WTC11 (cell line): ENCODE data around the gene SPACDR. TPM values are rescaled to one million over a fixed set of nuclear protein-coding genes. Genes with fewer than 3 reads are reported as not detected.

Source experiments
- ATAC-seq: fragments of 200-7000 bp; cut with Tn5 transposase; 2 replicates; pipeline ENCODE4 v1.10.0; 2021; ENCODE audit warnings: mild to moderate bottlenecking, moderate library complexity
- CTCF ChIA-PET: fragments of 300-600 bp; sonication (Branson Sonifier 250); formaldehyde crosslinking; loops from one replicate; lab custom pipeline; 2021; ENCODE audit warnings: antibody characterized with exemption; lab: Charles Lee
- POLR2A ChIA-PET: fragments of 350-600 bp; sonication (Branson Sonifier 250); formaldehyde crosslinking; loops from one replicate; lab custom pipeline; 2021; ENCODE audit warnings: antibody characterized with exemption; lab: Charles Lee
- DNase-seq: peaks from one replicate; pipeline ENCODE4 v3.0.0; 2021; ENCODE audit warnings: low spot score
- H3K27ac Mint-ChIP-seq: 2 replicates; pipeline ENCODE4 v1.8.0; 2021; ENCODE audit warnings: mixed read lengths
- H3K27me3 Mint-ChIP-seq: 2 replicates; pipeline ENCODE4 v1.8.0; 2021; ENCODE audit warnings: low read depth, mild to moderate bottlenecking, moderate library complexity, mixed read lengths
- H3K36me3 Mint-ChIP-seq: 2 replicates; pipeline ENCODE4 v1.8.0; 2021; ENCODE audit warnings: mixed read lengths
- H3K4me1 Mint-ChIP-seq: 2 replicates; pipeline ENCODE4 v1.8.0; 2022; ENCODE audit warnings: mixed read lengths
- H3K4me3 Mint-ChIP-seq: 2 replicates; pipeline ENCODE4 v1.8.0; 2021; ENCODE audit warnings: mild to moderate bottlenecking, moderate library complexity, mixed read lengths
- H3K9me3 Mint-ChIP-seq: 2 replicates; pipeline ENCODE4 v1.8.0; 2021; ENCODE audit warnings: mixed read lengths
- CREB1 ChIP-seq: sonication (generic); formaldehyde crosslinking; IDR thresholded peaks from 2 replicates; pipeline ENCODE4 v1.8.0; 2023; ENCODE audit warnings: mild to moderate bottlenecking, missing genetic modification reagents
- CREM ChIP-seq: sonication (generic); formaldehyde crosslinking; IDR thresholded peaks from 2 replicates; pipeline ENCODE4 v1.8.1; 2022; ENCODE audit warnings: mild to moderate bottlenecking, missing genetic modification reagents, moderate library complexity
- ESRRA ChIP-seq: sonication (generic); formaldehyde crosslinking; IDR thresholded peaks from 2 replicates; pipeline ENCODE4 v1.8.1; 2022; ENCODE audit warnings: mild to moderate bottlenecking, missing genetic modification reagents, borderline replicate concordance
- FOXJ3 ChIP-seq: sonication (generic); formaldehyde crosslinking; IDR thresholded peaks from 2 replicates; pipeline ENCODE4 v1.9.0; 2021; ENCODE audit warnings: missing genetic modification reagents, mild to moderate bottlenecking, borderline replicate concordance
- NFE2L1 ChIP-seq: sonication (generic); formaldehyde crosslinking; IDR thresholded peaks from 2 replicates; pipeline ENCODE4 v1.8.1; 2023; ENCODE audit warnings: missing genetic modification reagents
- NR2C2 ChIP-seq: sonication (generic); formaldehyde crosslinking; IDR thresholded peaks from 2 replicates; pipeline ENCODE4 v1.8.0; 2022; ENCODE audit warnings: mild to moderate bottlenecking, missing genetic modification reagents
- NR3C1 ChIP-seq: sonication (generic); formaldehyde crosslinking; conservative IDR thresholded peaks from 2 replicates; pipeline ENCODE4 v1.8.1; 2023; ENCODE audit warnings: low read depth, mild to moderate bottlenecking, missing genetic modification reagents
- RELA ChIP-seq: sonication (generic); formaldehyde crosslinking; IDR thresholded peaks from 2 replicates; pipeline ENCODE4 v1.8.1; 2022; ENCODE audit warnings: missing genetic modification reagents, mild to moderate bottlenecking, borderline replicate concordance
- SMAD3 ChIP-seq: sonication (generic); formaldehyde crosslinking; IDR thresholded peaks from 2 replicates; pipeline ENCODE4 v1.8.0; 2022; ENCODE audit warnings: missing genetic modification reagents, mild to moderate bottlenecking, borderline replicate concordance
- TEAD4 ChIP-seq: sonication (generic); formaldehyde crosslinking; IDR thresholded peaks from 2 replicates; pipeline ENCODE4 v1.8.0; 2022; ENCODE audit warnings: mild to moderate bottlenecking, missing genetic modification reagents
- ZNF121 ChIP-seq: sonication (generic); formaldehyde crosslinking; IDR thresholded peaks from 2 replicates; pipeline ENCODE4 v1.8.0; 2023; ENCODE audit warnings: missing genetic modification reagents
- ZNF671 ChIP-seq: fragments of 250-450 bp; sonication (Bioruptor Pico); IDR thresholded peaks from 2 replicates; pipeline ENCODE4 v1.8.0; 2021; ENCODE audit warnings: mild to moderate bottlenecking
- total RNA-seq: library from RNA; stranded (reverse); gene quantifications from 3 replicates; pipeline ENCODE4 v1.2.3, GENCODE V29; 2021
- TF ChIP-seq, protein P1 (sequence below): sonication (generic); formaldehyde crosslinking; IDR thresholded peaks from 2 replicates; pipeline ENCODE4 v1.8.1; 2022; ENCODE audit warnings: missing genetic modification reagents, borderline replicate concordance
- TF ChIP-seq, protein P2 (sequence below): sonication (generic); formaldehyde crosslinking; conservative IDR thresholded peaks from 2 replicates; pipeline ENCODE4 v1.8.1; 2023; ENCODE audit warnings: mild to moderate bottlenecking, low read depth, missing genetic modification reagents, moderate library complexity
- TF ChIP-seq, protein P3 (sequence below): fragments of 250-450 bp; sonication (Bioruptor Pico); conservative IDR thresholded peaks from 2 replicates; pipeline ENCODE4 v1.9.0; 2021; ENCODE audit warnings: mild to moderate bottlenecking
- TF ChIP-seq, protein P4 (sequence below): sonication (generic); formaldehyde crosslinking; IDR thresholded peaks from 2 replicates; pipeline ENCODE4 v1.8.1; 2023; ENCODE audit warnings: mild to moderate bottlenecking, moderate library complexity, missing genetic modification reagents
- TF ChIP-seq, protein P5 (sequence below): fragments of 250-450 bp; sonication (Bioruptor Pico); IDR thresholded peaks from 2 replicates; pipeline ENCODE4 v2.1.2; 2022; ENCODE audit warnings: mild to moderate bottlenecking, moderate library complexity

The SPACDR gene
- total RNA-seq, 1 experiment from 2014 or later, result 0.33 TPM

DNA sequence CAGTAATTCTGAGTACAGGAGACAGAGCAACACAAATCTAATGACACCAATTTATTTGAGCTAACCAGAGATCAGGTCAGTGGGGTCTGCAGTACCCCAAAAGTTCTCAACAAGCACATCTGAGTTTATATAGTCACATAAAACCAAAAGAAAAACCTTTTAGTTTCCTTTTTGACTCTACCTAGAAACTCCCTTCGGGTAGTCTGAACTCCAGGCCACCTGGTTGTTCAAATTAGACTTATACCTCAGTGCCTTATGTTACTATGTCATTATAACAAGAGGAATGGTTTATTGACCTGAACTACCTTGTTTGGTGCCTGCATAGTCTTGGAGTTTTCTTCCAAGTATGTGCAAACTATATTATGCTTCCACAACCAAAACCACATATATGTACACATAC is 50.2 kb downstream of the SPACDR start:
- Mint-ChIP-seq H3K9me3 (no peaks in the 10 kb centered on the region), H3K27ac (no peak overlapping the region), H3K27me3 (peaks cover 8% of the 10 kb centered on the region), H3K4me1 (no peaks in the 10 kb centered on the region), H3K36me3 (no peaks in the 10 kb centered on the region), H3K4me3 (no peak overlapping the region)
- CTCF ChIA-PET, result no interaction called here
- DNase-seq (no peak), ATAC-seq (no peak)
- POLR2A ChIA-PET, result no interaction called here
- TF ChIP-seq TEAD4 (no peak), CREB1 (CRISPR knock-in tag) (no peak), ESRRA (CRISPR knock-in tag) (no peak), CREM (CRISPR knock-in tag) (no peak), NFE2L1 (CRISPR knock-in tag) (no peak), SMAD3 (CRISPR knock-in tag) (no peak), RELA (CRISPR knock-in tag) (no peak), NR3C1 (CRISPR knock-in tag) (no peak)
- TF ChIP-seq, protein P1, sequence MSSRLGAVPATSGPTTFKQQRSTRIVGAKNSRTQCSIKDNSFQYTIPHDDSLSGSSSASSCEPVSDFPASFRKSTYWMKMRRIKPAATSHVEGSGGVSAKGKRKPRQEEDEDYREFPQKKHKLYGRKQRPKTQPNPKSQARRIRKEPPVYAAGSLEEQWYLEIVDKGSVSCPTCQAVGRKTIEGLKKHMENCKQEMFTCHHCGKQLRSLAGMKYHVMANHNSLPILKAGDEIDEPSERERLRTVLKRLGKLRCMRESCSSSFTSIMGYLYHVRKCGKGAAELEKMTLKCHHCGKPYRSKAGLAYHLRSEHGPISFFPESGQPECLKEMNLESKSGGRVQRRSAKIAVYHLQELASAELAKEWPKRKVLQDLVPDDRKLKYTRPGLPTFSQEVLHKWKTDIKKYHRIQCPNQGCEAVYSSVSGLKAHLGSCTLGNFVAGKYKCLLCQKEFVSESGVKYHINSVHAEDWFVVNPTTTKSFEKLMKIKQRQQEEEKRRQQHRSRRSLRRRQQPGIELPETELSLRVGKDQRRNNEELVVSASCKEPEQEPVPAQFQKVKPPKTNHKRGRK (CRISPR knock-in tag), result no peak
- TF ChIP-seq, protein P2, sequence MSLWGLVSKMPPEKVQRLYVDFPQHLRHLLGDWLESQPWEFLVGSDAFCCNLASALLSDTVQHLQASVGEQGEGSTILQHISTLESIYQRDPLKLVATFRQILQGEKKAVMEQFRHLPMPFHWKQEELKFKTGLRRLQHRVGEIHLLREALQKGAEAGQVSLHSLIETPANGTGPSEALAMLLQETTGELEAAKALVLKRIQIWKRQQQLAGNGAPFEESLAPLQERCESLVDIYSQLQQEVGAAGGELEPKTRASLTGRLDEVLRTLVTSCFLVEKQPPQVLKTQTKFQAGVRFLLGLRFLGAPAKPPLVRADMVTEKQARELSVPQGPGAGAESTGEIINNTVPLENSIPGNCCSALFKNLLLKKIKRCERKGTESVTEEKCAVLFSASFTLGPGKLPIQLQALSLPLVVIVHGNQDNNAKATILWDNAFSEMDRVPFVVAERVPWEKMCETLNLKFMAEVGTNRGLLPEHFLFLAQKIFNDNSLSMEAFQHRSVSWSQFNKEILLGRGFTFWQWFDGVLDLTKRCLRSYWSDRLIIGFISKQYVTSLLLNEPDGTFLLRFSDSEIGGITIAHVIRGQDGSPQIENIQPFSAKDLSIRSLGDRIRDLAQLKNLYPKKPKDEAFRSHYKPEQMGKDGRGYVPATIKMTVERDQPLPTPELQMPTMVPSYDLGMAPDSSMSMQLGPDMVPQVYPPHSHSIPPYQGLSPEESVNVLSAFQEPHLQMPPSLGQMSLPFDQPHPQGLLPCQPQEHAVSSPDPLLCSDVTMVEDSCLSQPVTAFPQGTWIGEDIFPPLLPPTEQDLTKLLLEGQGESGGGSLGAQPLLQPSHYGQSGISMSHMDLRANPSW, result no peak

DNA sequence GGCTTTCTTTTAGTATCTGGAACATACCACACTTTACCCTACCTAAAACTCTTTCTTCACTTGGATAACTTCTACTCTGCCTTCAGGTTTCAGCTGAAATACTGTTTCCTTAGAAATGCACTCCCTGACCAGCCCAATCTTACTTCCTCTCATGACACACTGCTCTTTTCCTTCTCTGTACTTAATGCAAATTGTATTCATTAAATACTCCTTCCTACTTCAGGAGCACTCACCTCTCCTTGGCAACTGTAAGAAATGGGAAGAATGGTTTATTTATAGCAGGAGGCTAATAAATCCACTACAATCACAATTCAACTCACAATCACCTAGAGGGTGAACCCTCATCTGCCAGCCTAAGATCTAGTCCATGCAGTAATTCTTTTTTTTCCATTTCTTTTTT is 50.7 kb downstream of the SPACDR start:
- Mint-ChIP-seq H3K27me3 (peaks cover 8% of the 10 kb centered on the region), H3K9me3 (no peaks in the 10 kb centered on the region), H3K27ac (no peak overlapping the region), H3K36me3 (no peaks in the 10 kb centered on the region), H3K4me1 (no peaks in the 10 kb centered on the region), H3K4me3 (no peak overlapping the region)
- DNase-seq (no peak), ATAC-seq (no peak)
- TF ChIP-seq FOXJ3 (CRISPR knock-in tag), result no peak
- TF ChIP-seq ZNF121 (CRISPR knock-in tag), result no peak
- TF ChIP-seq, protein P3, sequence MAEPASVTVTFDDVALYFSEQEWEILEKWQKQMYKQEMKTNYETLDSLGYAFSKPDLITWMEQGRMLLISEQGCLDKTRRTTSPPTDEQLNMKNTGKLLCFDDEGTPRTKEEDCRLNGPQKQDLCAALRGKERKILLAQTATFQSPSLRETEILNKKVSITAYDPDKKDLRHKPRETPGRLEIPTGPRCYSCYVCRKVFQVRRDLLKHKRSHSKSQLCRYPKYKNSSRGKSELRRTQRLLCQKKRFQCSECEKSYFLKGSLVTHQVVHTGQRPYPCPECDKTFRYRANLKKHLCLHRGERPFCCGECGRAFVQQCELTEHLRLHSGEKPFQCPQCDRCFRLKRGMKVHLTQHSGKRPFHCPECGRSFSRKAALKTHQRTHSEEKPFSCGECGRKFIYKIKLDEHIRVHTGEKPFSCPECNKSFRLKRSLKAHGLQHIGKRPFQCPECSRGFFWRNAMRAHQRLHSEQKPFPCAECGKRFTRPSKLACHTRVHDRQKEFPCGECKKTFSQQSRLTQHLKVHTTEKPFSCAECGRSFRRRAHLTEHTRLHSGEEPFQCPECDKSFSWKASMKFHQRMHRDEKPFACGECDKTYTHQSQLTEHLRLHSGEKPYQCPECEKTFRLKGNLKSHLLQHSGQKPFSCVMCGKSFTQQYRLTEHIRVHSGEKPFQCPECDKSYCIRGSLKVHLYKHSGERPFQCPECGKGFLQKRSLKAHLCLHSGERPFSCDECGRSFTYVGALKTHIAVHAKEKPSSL (CRISPR knock-in tag), result no peak
- TF ChIP-seq, protein P4, sequence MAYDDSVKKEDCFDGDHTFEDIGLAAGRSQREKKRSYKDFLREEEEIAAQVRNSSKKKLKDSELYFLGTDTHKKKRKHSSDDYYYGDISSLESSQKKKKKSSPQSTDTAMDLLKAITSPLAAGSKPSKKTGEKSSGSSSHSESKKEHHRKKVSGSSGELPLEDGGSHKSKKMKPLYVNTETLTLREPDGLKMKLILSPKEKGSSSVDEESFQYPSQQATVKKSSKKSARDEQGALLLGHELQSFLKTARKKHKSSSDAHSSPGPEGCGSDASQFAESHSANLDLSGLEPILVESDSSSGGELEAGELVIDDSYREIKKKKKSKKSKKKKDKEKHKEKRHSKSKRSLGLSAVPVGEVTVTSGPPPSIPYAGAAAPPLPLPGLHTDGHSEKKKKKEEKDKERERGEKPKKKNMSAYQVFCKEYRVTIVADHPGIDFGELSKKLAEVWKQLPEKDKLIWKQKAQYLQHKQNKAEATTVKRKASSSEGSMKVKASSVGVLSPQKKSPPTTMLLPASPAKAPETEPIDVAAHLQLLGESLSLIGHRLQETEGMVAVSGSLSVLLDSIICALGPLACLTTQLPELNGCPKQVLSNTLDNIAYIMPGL (CRISPR knock-in tag), result no peak
- no peak for TF ChIP-seq ZNF671 (CRISPR knock-in tag)
- no peak for TF ChIP-seq NR2C2
- TF ChIP-seq, protein P5, sequence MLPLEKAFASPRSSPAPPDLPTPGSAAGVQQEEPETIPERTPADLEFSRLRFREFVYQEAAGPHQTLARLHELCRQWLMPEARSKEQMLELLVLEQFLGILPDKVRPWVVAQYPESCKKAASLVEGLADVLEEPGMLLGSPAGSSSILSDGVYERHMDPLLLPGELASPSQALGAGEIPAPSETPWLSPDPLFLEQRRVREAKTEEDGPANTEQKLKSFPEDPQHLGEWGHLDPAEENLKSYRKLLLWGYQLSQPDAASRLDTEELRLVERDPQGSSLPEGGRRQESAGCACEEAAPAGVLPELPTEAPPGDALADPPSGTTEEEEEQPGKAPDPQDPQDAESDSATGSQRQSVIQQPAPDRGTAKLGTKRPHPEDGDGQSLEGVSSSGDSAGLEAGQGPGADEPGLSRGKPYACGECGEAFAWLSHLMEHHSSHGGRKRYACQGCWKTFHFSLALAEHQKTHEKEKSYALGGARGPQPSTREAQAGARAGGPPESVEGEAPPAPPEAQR (CRISPR knock-in tag), result no peak
- ChIA-PET CTCF (interaction anchor here (0.6 kb wide), 1 partner anchor 171 kb away, joined by 4 read pairs; no protein-coding TSS in a partner anchor), POLR2A (no interaction called here)
